Measurements from ENCODE around the gene ATAD2B. TPM values are rescaled to one million over a fixed set of nuclear protein-coding genes. Genes with fewer than 3 reads are reported as not detected.

Gene ATAD2B
- total RNA-seq, 1 donor from 2014 or later = 24.3 TPM

- H3K27ac ChIP-seq = no peak overlapping the region
- no peaks in the 10 kb centered on the region for H3K4me1 ChIP-seq
- no peak for TF ChIP-seq CTCF (IDR thresholded peaks at IDR 0.05)
- H3K36me3 ChIP-seq = peaks cover 47% of the 10 kb centered on the region
- ATAC-seq (no peak), DNase-seq (no peak)
- no peaks in the 10 kb centered on the region for H3K27me3 ChIP-seq (ENCODE audit: low read depth)
- H3K9me3 ChIP-seq = no peaks in the 10 kb centered on the region
- H3K4me3 ChIP-seq = no peak overlapping the region
- intact Hi-C loops (cut with DNase I) = no loop called here
Observed at GRCh38 chr2:23777826-23778225, 149.1 kb downstream of the ATAD2B start.

- TF ChIP-seq CTCF (IDR thresholded peaks at IDR 0.05) = no peak
- Histone ChIP-seq H3K9me3 (no peaks in the 10 kb centered on the region), H3K27ac (no peak overlapping the region), H3K4me1 (no peaks in the 10 kb centered on the region), H3K4me3 (no peak overlapping the region), H3K27me3 (ENCODE audit: low read depth) (no peaks in the 10 kb centered on the region), H3K36me3 (peaks cover 53% of the 10 kb centered on the region)
- DNase-seq (no peak), ATAC-seq (no peak)
- intact Hi-C loops (cut with DNase I) = no loop called here
Observed at GRCh38 chr2:23776021-23776420, 150.9 kb downstream of the ATAD2B start.

- H3K4me1 ChIP-seq = no peaks in the 10 kb centered on the region
- ATAC-seq = no peak
- no peak overlapping the region for H3K27ac ChIP-seq
- TF ChIP-seq CTCF (IDR thresholded peaks at IDR 0.05) = no peak
- no peak overlapping the region for H3K4me3 ChIP-seq
- no peaks in the 10 kb centered on the region for H3K27me3 ChIP-seq (ENCODE audit: low read depth)
- H3K9me3 ChIP-seq = no peaks in the 10 kb centered on the region
- no peak for DNase-seq
- H3K36me3 ChIP-seq = peaks cover 46% of the 10 kb centered on the region
- intact Hi-C loops (cut with DNase I) = no loop called here
Observed at GRCh38 chr2:23772684-23773083, 154.2 kb downstream of the ATAD2B start.

- no peaks in the 10 kb centered on the region for H3K9me3 ChIP-seq
- no peak for DNase-seq
- H3K4me3 ChIP-seq = no peak overlapping the region
- TF ChIP-seq CTCF (IDR thresholded peaks at IDR 0.05) = no peak
- intact Hi-C loops (cut with DNase I) = no loop called here
- H3K27me3 ChIP-seq (ENCODE audit: low read depth) = no peaks in the 10 kb centered on the region
- no peak overlapping the region for H3K27ac ChIP-seq
- no peak for ATAC-seq
- no peaks in the 10 kb centered on the region for H3K4me1 ChIP-seq
- H3K36me3 ChIP-seq = peaks cover 43% of the 10 kb centered on the region
Observed at GRCh38 chr2:23772056-23772455, 154.9 kb downstream of the ATAD2B start.

GRCh38 chr2:23769364-23769763 lies 157.6 kb downstream of the ATAD2B start:
- H3K36me3 ChIP-seq = peaks cover 31% of the 10 kb centered on the region
- intact Hi-C loops (cut with DNase I) = no loop called here
- TF ChIP-seq CTCF (IDR thresholded peaks at IDR 0.05) = no peak

More at GRCh38 chr2:23769364-23769763, 157.6 kb downstream of the ATAD2B start:
- DNase-seq (no peak), ATAC-seq (no peak)
- Histone ChIP-seq H3K9me3 (no peaks in the 10 kb centered on the region), H3K27ac (no peak overlapping the region), H3K4me3 (no peak overlapping the region), H3K4me1 (no peaks in the 10 kb centered on the region), H3K27me3 (ENCODE audit: low read depth) (no peaks in the 10 kb centered on the region)
